HL-60/S4 (cell line): ENCODE data around the gene ALK.

Source experiments
- in situ Hi-C: fragments of 300-500 bp; cut with MboI; formaldehyde crosslinking; loops from 2 replicates; pipeline ENCODE4 v1.14.3; 2022; ENCODE audit warnings: low sequenced_read_pairs

ALK gene

GRCh38 chr2:29509397-29509796 is 412.0 kb downstream of the ALK start:
- in situ Hi-C loops, result no loop called here

DNA sequence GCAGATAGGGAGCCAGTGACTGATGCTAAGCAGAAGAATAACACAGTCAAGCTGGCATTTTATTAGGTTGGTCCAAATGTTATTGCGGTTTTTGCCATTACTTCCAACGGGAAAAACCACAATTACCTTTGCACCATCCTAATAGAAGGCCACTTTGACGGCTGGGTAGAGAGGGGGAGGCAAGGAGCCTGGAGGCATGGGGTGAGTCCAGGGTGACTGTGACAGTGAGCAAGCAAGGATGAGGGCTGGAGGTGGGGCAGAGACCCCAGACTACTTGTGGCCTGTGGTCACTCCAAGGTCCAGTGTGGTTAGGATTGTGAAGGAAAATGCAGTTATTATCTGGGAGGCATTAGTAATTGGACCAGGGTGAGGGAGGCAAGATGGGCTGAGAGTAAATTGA is 416.6 kb downstream of the ALK start:
- in situ Hi-C loops, result no loop called here

- in situ Hi-C loops, result no loop called here
Measured at GRCh38 chr2:29502460-29502911, 418.9 kb downstream of the ALK start.

DNA sequence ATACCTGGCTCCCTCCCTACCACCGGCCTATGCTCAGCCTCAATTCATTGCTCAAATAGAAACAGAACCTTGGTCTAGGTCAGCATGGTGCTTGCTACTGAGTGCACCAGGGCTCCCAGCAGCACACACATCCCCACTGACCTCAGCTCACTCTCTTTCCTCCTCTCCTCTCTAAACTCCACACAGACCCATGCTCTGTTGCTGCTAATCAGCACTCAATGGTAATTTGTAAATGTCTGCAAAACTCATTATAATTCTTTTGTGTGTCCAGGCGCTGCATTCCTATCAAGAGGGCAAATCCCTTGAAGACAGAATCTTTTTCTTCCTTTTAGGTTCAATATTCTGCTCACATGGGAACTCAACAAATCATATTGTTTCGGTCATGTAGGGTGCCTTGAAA is 424.0 kb downstream of the ALK start:
- in situ Hi-C loops, result no loop called here

DNA sequence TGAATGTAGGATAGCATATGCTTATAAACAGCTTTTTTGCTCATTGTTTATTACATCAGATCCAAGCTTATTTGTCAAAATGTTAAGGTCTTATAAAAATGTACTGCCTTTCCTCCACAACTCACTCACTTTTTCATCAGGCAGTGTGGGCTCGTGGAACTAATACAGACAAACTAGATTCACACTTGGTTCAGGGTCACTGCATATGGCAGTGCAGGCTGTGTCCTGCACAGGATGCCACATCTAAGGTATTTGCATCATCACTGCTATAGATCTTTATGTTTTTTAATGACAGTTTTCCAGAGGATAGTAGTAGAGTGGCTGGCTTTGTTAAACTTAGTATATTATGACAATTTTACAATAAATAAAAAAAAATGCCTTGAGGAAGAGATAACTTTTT is 425.2 kb downstream of the ALK start:
- in situ Hi-C loops, result no loop called here

DNA sequence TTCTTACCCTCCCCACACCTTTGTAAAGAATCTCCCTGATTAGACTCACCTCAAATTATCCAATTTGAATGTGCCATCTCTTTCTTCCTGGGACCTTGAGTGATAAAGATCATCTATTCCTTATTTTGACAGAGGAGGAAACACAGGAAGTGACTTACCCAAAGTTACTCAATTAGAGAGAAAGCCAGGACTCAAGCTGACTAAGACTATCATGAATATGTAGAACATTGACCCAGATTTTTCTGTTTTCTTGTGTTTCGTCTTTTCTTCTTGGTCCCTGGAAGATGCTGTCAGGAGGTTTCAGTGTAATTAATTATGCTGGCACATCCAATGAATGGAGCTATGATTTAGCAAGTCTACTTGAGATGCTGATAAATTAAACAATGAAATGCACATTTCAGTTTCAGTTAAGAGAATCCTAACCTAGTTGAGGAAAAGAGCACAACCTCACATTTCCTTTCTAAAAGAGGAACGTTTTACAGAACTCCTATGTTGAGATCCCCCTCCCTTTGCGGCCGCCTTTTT is 425.8 kb downstream of the ALK start:
- in situ Hi-C loops, result no loop called here

DNA sequence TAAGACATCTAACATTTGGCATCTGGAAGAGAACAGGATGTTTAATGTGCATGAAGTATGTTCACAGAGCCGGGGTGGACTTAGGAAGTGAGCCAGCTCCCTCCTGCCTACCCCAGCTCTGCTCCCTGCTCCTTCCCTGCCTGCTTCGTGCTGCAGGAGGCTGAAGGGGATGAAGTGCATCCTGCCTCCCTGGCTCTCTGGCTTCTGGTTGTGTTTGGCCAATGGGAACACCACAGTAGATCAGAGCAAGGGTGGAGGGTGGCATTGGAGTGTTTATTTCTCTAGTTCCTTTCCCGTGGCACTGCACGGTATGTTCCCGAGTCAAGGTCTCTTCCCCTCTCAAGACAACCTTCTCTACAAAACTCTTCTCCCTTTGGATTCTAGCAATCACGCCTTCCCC is 426.3 kb downstream of the ALK start:
- in situ Hi-C loops, result no loop called here

DNA sequence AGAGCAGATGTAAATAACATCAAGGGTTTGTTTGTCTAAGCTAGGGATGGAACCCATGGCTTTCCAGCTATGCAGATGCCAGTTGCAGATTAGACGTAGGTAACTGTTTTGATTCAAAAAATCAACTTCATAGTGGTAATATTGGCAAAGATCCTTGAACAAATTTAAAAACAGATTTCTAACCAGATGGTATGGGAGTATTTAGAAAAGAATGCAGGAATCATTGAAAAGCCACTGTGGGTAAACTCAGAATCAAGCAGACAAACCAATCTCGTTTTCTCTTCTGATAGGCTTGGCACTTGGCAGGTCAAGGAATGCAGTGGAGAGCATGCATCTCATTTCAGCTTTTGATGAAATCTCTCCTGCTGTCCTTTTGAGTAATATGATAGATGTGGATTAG is 428.7 kb downstream of the ALK start:
- in situ Hi-C loops, result no loop called here

GRCh38 chr2:29490045-29490444 is 431.3 kb downstream of the ALK start:
- in situ Hi-C loops, result no loop called here

DNA sequence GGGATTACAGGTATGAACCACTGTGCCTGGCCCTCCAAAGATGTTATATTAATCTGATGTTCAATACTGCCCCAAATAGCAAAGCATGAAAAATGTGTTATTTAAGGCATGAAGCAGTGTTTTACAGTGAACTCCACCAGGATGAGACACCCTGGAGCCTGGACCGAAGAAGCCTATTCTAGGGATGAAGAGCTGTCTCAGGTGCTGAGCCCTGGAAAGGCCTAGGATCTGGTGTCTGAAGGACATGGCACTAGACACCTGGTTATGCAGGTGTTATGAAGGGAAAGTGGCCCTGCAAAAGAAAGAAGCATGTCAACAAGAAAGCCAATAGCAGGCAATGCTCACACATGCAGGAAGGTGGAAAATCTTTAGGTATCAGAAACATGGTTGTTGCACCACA is 431.8 kb downstream of the ALK start:
- in situ Hi-C loops, result no loop called here

- in situ Hi-C loops, result no loop called here
Measured at GRCh38 chr2:29487967-29488555, 433.3 kb downstream of the ALK start.

DNA sequence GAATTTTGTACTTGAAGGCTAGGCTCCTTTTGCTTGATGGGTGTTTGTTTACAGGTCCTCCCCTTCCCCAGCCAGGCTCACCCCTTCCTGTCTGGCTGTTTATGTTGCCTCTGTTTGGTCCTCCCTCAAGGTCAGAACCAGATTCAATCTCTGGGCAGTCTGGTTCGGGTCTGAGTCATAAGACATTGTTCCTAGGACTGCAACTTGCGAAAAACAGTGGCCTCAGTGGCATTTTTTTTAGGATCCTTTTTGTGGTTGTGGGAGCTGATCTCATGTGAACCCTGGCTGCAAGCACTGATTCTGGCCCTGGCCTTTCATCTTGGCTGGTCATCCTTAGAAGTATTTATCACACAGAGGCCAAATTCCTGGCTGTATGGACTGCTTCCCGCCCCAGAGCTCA is 435.8 kb downstream of the ALK start:
- in situ Hi-C loops, result no loop called here

- in situ Hi-C loops, result no loop called here
Measured at GRCh38 chr2:29485117-29485516, 436.3 kb downstream of the ALK start.

DNA sequence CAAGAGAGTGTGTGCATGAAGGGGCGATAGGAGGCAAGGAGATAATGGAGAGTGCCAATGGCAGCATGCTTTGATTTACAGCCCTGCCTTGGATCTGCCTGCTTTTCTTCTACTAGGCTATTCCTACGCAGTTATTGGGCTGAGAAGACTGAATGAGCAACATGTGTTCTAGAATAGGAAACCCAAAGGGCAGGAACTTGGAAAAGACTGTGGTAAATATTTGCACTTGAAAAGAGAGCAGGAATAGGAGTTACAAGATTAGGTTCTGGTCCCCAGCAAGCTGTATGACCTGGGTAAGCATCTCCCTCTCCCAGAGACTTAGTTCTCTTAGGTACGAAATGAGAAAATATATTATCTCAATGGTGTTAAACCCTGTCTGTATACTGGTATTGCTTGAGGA is 438.5 kb downstream of the ALK start:
- in situ Hi-C loops, result no loop called here

DNA sequence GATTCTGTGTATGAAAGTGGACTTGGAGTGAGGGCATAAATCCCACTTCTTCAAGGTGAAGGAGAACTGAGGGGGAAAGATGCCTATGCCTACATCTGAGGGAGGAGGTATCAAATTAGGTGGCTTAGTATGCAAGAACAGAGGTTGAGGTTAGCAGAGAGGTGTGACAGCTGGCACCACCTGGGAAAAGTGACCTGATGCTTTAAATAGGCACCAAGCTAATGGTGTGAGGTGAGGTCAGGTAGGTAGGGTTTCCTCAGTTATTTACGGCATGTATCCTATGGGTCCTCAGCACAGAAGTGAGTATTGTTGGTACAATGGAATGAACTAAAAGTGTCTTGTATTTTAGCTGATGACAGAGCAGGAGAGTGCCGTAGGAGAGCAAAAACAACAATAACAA is 439.0 kb downstream of the ALK start:
- in situ Hi-C loops, result no loop called here

DNA sequence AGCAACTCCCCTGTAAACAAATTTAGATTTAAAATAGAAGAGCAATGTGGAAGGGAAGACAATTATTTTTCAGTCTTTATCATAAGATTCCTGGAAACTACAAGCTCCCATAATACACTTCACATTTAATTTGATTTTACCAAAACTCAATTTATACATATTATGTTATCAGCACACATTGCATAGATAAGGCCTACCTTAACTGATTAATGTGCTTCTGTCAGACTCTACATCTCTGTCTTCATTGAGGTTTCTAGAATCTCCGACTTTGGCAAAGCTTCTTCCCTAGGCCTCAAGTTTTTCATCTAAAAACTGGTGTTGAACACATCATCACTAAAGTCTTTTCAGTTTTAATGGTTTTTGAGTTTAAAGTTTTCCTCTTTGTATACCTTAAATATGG is 440.1 kb downstream of the ALK start:
- in situ Hi-C loops, result no loop called here

DNA sequence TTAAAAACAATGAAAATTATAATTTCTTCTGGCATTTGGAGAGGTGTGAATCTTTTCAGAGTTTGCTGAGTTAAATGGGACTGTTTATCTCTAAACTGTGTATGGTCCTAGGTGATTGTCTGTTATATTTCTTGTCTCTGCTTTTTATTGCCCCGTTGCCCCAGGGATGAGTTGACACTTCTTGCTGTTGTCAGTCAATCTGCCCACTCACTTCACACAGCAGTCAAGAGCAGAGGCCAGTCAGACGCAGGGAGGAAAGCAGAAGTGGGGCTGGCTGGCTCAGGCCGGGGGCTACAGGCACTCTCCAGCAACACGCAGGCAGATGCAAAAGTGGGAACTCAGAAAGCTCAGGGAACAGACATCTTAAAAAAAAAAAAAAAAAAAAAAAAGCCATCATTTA is 441.0 kb downstream of the ALK start:
- in situ Hi-C loops, result no loop called here

- in situ Hi-C loops, result no loop called here
Measured at GRCh38 chr2:29479401-29479800, 442.0 kb downstream of the ALK start.

DNA sequence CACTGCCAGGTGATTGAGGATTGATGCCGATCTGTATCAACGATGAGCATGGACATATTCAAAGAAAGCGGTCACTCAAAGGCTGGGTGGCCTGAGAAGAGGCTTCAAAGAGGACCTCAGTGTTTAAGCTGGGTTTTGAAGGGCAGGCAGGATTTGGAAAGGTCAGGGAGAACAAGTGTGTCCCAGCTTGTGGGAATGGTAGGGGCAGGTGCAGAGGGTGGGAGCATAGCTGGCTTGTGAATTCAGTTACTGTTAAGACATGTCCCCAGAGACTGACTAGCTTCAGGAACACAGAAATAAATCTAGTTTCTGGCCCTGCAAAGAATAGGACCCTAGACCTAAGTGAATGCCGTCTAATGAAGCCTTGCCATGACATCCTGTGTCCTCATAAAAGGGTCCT is 442.7 kb downstream of the ALK start:
- in situ Hi-C loops, result no loop called here

DNA sequence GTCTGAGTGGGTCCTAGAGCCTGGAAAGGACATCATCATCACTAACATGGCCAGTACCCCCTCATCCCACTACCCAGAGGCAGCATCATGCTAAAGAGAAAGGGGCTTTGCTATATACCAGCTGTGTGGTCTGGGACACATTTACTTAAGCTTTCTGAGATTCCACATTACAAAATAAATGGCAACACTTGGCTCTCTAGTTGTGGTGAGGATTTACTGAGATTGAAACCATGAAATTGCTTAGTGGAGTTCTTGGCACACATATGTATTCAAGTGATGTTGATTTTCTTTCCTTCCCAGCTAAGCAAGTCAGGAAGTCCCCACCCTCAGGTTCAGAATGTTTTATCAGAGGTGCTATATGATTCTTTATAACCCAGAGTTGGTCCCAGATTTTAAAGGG is 444.2 kb downstream of the ALK start:
- in situ Hi-C loops, result no loop called here

GRCh38 chr2:29475499-29475898 is 445.9 kb downstream of the ALK start:
- in situ Hi-C loops, result no loop called here

- in situ Hi-C loops, result no loop called here
Measured at GRCh38 chr2:29469961-29470360, 451.4 kb downstream of the ALK start.

DNA sequence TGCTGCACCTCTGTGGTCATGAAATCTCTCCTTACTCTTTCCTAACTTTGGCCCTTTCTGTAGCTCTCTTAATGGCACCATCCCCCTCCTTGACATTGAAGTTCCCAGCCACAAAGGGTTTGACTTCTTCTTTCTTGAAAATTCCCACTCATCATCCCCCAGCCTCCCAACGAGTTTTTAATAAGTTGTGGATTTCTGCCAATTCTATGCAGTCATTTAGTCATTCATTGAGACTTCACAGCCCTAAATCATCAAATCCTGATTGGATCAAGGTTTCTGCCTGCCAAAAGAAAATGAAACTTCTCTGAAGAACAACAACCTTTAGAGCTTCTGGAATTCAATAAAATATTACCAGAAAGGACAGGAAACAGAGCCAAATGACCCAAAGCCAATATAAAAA is 451.9 kb downstream of the ALK start:
- in situ Hi-C loops, result no loop called here
